PC-3 (cell line): Measurements from ENCODE around the gene HNRNPDL. TPM values are rescaled to one million over a fixed set of nuclear protein-coding genes. Genes with fewer than 3 reads are reported as not detected.

Experiments used
- ATAC-seq: fragments of 200-7000 bp; cut with Tn5 transposase; 2 replicates; pipeline ENCODE4 v1.9.1; 2020; ENCODE audit warnings: mild to moderate bottlenecking, moderate library complexity
- BruUV-seq: library from RNA; stranded (reverse); fragments of 400-500 nt; replicated peaks from 2 replicates; lab custom pipeline; 2021; lab: Mats Ljungman, UMichigan
- CTCF ChIA-PET: fragments of 300-600 bp; sonication (Branson Sonifier 250); formaldehyde crosslinking; loops from one replicate; lab custom pipeline; 2022; ENCODE audit warnings: antibody characterized with exemption; lab: Charles Lee
- POLR2A ChIA-PET: fragments of 300-600 bp; sonication (Branson Sonifier 250); formaldehyde crosslinking; loops from one replicate; lab custom pipeline; 2022; ENCODE audit warnings: antibody characterized with exemption; ENCODE audit not compliant: unreplicated experiment; lab: Charles Lee
- DNase-seq: peaks from one replicate; pipeline ENCODE4 v3.0.0-alpha.2; 2015
- H2AFZ ChIP-seq: fragments of 300-600 bp; sonication (generic); 2 replicates; pipeline ENCODE4 v1.6.0; 2016; ENCODE audit warnings: antibody characterized with exemption, low read length
- H3F3A ChIP-seq: fragments of 300-600 bp; sonication (generic); one replicate; pipeline ENCODE4 v1.6.0; 2017; ENCODE audit warnings: antibody characterized with exemption, low read length, control low read depth, mild to moderate bottlenecking; ENCODE audit not compliant: unreplicated experiment
- H3K27ac ChIP-seq: fragments of 300-600 bp; sonication (generic); 2 replicates; pipeline ENCODE4 v1.5.1; 2016; ENCODE audit warnings: mild to moderate bottlenecking, low read length
- H3K27me3 ChIP-seq: fragments of 300-600 bp; sonication (generic); 2 replicates; pipeline ENCODE4 v1.6.1; 2016; ENCODE audit warnings: low read length, mixed read lengths
- H3K36me3 ChIP-seq: fragments of 300-600 bp; sonication (generic); 2 replicates; pipeline ENCODE4 v1.6.1; 2016; ENCODE audit warnings: low read depth, mixed run types, low read length, mixed read lengths
- H3K4me1 ChIP-seq: fragments of 300-600 bp; sonication (generic); 2 replicates; pipeline ENCODE4 v1.5.1; 2016; ENCODE audit warnings: low read length; ENCODE audit not compliant: insufficient read depth
- H3K4me2 ChIP-seq: fragments of 300-600 bp; sonication (generic); 2 replicates; pipeline ENCODE4 v1.6.0; 2016; ENCODE audit warnings: low read length
- H3K4me3 ChIP-seq: fragments of 300-600 bp; sonication (generic); 2 replicates; pipeline ENCODE4 v1.5.1; 2016; ENCODE audit warnings: mild to moderate bottlenecking, low read length, mixed read lengths
- H3K79me2 ChIP-seq: fragments of 300-600 bp; sonication (generic); 2 replicates; pipeline ENCODE4 v1.6.1; 2017; ENCODE audit warnings: low read length, mixed read lengths
- H3K9ac ChIP-seq: fragments of 300-600 bp; sonication (generic); 2 replicates; pipeline ENCODE4 v1.6.0; 2016; ENCODE audit warnings: mild to moderate bottlenecking, low read length
- H3K9me2 ChIP-seq: fragments of 300-600 bp; sonication (generic); replicated peaks from 2 replicates; pipeline ENCODE4 v1.6.1; 2016; ENCODE audit warnings: mixed run types, low read length, mixed read lengths
- H3K9me3 ChIP-seq: fragments of 300-600 bp; sonication (generic); 2 replicates; pipeline ENCODE4 v1.6.1; 2016; ENCODE audit warnings: low read length, mixed read lengths
- H4K20me1 ChIP-seq: fragments of 300-600 bp; sonication (generic); 2 replicates; pipeline ENCODE4 v1.6.1; 2016; ENCODE audit warnings: low read length, mixed read lengths
- CTCF ChIP-seq: fragments of 300-600 bp; sonication (generic); conservative IDR thresholded peaks from 2 replicates; pipeline ENCODE4 v1.5.1; 2017; ENCODE audit warnings: antibody characterized with exemption, low read depth, mild to moderate bottlenecking, low read length
- EZH2 ChIP-seq: fragments of 300-600 bp; sonication (generic); IDR thresholded peaks from one replicate; pipeline ENCODE4 v1.6.1; 2017; ENCODE audit warnings: antibody characterized with exemption, mild to moderate bottlenecking, low read length; ENCODE audit not compliant: unreplicated experiment
- EZH2phosphoT487 ChIP-seq: fragments of 300-600 bp; sonication (generic); IDR thresholded peaks from 2 replicates; pipeline ENCODE4 v1.6.1; 2018; ENCODE audit warnings: mild to moderate bottlenecking, antibody characterized with exemption, low read length, borderline replicate concordance
- intact Hi-C: fragments of 100-400 bp; cut with micrococcal nuclease; formaldehyde crosslinking; loops from 2 replicates; pipeline ENCODE4 v1.9.0; 2023
- total RNA-seq: library from RNA; depleted of rRNA; stranded (reverse); fragments of >200 nt; gene quantifications from 2 replicates; pipeline ENCODE4 v1.2.3, GENCODE V29; 2014

The HNRNPDL gene
- total RNA-seq, 1 experiment from 2014 or later, result 207 TPM

GRCh38 chr4:82467471-82467870 lies 37.2 kb upstream of the HNRNPDL start:
- TF ChIP-seq EZH2 (no peak), CTCF (no peak), EZH2phosphoT487 (no peak)
- Histone ChIP-seq H4K20me1 (no peaks in the 10 kb centered on the region), H3K9me2 (no peaks in the 10 kb centered on the region), H2AFZ (no peak overlapping the region), H3K79me2 (no peaks in the 10 kb centered on the region), H3K4me3 (no peak overlapping the region), H3K9ac (no peak overlapping the region), H3K27ac (no peak overlapping the region), H3K9me3 (no peaks in the 10 kb centered on the region), H3K27me3 (no peaks in the 10 kb centered on the region), H3K4me1 (no peaks in the 10 kb centered on the region), H3F3A (no peaks in the 10 kb centered on the region), H3K36me3 (peaks cover 5% of the 10 kb centered on the region), H3K4me2 (no peak overlapping the region)
- POLR2A ChIA-PET, result no interaction called here
- intact Hi-C loops, result no loop called here
- BruUV-seq, result no TSS peak
- DNase-seq, result no peak
- CTCF ChIA-PET, result no interaction called here
- ATAC-seq, result no peak

- POLR2A ChIA-PET, result no interaction called here
- H3K79me2 ChIP-seq, result no peaks in the 10 kb centered on the region
- intact Hi-C loops, result loop anchor here (2.0 kb wide), 1 partner anchor 340 kb away; no protein-coding TSS in a partner anchor
- ATAC-seq, result no peak
- no peaks in the 10 kb centered on the region for H3F3A ChIP-seq
- DNase-seq, result no peak
- H3K36me3 ChIP-seq, result peaks cover 5% of the 10 kb centered on the region
- no peaks in the 10 kb centered on the region for H3K9me2 ChIP-seq
- H3K4me2 ChIP-seq, result no peak overlapping the region
- no peak overlapping the region for H3K4me3 ChIP-seq
- CTCF ChIA-PET, result interaction anchor here (1.1 kb wide), 1 partner anchor 276 kb away, joined by 9 read pairs; no protein-coding TSS in a partner anchor
- H3K27me3 ChIP-seq, result no peaks in the 10 kb centered on the region
- H3K27ac ChIP-seq, result no peak overlapping the region
- BruUV-seq, result no TSS peak
- no peak overlapping the region for H2AFZ ChIP-seq
- no peaks in the 10 kb centered on the region for H3K4me1 ChIP-seq
- no peak overlapping the region for H3K9ac ChIP-seq
- H3K9me3 ChIP-seq, result no peaks in the 10 kb centered on the region
- H4K20me1 ChIP-seq, result no peaks in the 10 kb centered on the region
- TF ChIP-seq CTCF (no peak), EZH2phosphoT487 (no peak), EZH2 (no peak)
These were observed 33.0 kb upstream of the HNRNPDL start for GRCh38 chr4:82463221-82463620.

GRCh38 chr4:82462415-82462831 lies 32.2 kb upstream of the HNRNPDL start:
- H3K4me3 ChIP-seq, result no peak overlapping the region
- H3K36me3 ChIP-seq, result peaks cover 5% of the 10 kb centered on the region
- intact Hi-C loops, result loop anchor here (1.0 to 2.0 kb wide), 3 partner anchors 88 to 340 kb away; no protein-coding TSS in a partner anchor
- no peak overlapping the region for H3K9ac ChIP-seq
- H3F3A ChIP-seq, result no peaks in the 10 kb centered on the region
- no peak overlapping the region for H2AFZ ChIP-seq
- ATAC-seq (no peak), DNase-seq (peak; percentile 88)
- H4K20me1 ChIP-seq, result no peaks in the 10 kb centered on the region
- no peak overlapping the region for H3K27ac ChIP-seq
- no peak overlapping the region for H3K4me2 ChIP-seq
- no peaks in the 10 kb centered on the region for H3K79me2 ChIP-seq
- ChIA-PET CTCF (interaction anchor here (0.5 to 1.1 kb wide), 14 partner anchors 9 to 745 kb away, joined by 3 to 10 read pairs (median 4); partner anchors contain the start of gene COPS4), POLR2A (interaction anchor here (0.6 kb wide), 1 partner anchor 1312 kb away, joined by 7 read pairs; no protein-coding TSS in a partner anchor)
- no TSS peak for BruUV-seq
- H3K4me1 ChIP-seq, result no peaks in the 10 kb centered on the region
- no peaks in the 10 kb centered on the region for H3K9me3 ChIP-seq
- H3K9me2 ChIP-seq, result no peaks in the 10 kb centered on the region
- TF ChIP-seq EZH2phosphoT487, result no peak
- TF ChIP-seq EZH2, result no peak
- peak; percentile 54; the same call in 1 of the 2 replicates for TF ChIP-seq CTCF
- H3K27me3 ChIP-seq, result no peaks in the 10 kb centered on the region
